WI38 (cell line): ENCODE results near the gene ELF5.
A peak's percentile ranks its signal among the peaks of the same experiment; 100 is the strongest.

Experiments
- H3K4me3 ChIP-seq: 2 replicates; pipeline ENCODE4 v1.5.1; 2011; ENCODE audit warnings: low read depth, mild to moderate bottlenecking, control low read depth, low read length
- TF ChIP-seq, protein P1 (sequence below): IDR thresholded peaks from 2 replicates; pipeline ENCODE4 v1.5.1; 2012; ENCODE audit warnings: low read depth, mild to moderate bottlenecking, control low read depth, low read length

ELF5 gene

DNA sequence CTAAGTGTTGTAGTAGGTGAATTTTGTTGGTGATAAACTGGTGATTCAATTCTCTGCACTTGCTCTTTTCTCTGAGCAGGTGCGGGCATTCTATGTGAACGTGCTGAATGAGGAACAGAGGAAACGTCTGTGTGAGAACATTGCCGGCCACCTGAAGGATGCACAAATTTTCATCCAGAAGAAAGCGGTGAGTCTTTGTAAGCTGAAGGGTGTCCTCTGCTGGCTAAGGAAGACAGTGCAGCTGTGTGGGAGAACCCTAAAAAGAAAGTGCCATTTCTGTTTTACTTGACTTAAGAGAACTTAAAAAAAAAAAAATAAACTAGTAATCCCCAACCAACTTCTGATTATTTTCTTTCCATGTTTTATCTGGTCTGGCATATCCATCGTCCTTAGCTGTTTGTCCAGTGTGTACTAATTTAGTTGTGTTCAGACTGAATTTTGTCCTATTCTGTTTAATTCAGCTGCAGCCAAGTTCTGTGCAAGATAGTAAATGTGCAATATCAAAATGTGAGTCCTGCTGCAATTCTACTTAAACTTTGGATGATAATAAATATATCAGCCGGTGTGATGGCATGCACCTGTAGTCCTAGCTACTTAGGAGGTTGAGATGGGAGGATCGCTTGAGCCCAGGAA is 45.3 kb downstream of the ELF5 start:
- no peak overlapping the region for H3K4me3 ChIP-seq
- TF ChIP-seq, protein P1, sequence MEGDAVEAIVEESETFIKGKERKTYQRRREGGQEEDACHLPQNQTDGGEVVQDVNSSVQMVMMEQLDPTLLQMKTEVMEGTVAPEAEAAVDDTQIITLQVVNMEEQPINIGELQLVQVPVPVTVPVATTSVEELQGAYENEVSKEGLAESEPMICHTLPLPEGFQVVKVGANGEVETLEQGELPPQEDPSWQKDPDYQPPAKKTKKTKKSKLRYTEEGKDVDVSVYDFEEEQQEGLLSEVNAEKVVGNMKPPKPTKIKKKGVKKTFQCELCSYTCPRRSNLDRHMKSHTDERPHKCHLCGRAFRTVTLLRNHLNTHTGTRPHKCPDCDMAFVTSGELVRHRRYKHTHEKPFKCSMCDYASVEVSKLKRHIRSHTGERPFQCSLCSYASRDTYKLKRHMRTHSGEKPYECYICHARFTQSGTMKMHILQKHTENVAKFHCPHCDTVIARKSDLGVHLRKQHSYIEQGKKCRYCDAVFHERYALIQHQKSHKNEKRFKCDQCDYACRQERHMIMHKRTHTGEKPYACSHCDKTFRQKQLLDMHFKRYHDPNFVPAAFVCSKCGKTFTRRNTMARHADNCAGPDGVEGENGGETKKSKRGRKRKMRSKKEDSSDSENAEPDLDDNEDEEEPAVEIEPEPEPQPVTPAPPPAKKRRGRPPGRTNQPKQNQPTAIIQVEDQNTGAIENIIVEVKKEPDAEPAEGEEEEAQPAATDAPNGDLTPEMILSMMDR, result peak; percentile 49

DNA sequence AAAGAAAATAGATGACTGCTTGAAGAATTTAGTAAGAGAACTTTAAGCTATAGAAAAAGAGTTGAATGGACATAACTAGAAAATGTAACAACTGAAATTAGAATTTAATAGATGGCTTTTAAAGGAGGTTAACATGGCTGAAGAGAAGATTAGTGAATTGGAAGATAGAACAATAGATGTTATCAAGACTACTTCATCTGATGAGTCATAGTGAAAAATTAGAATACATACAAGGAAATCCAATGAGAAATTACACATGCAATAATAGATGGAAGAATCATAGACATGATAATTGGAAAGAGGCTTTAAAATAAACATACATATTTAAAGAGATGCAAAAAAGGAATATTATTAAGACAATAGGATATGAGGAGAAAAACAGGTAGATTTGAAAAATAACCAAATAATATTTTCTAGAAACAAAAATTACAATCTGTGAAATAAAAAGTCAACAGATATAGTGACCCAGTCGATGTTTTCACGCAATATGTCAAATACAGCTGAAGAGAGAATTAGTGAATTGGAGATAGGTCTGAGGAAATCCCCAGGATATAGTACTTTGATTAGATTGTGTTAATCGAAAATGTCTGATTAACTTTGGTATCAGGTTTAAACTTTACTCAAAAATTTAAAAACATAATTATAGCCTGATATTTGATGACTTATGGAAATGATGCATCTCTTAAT is 46.6 kb downstream of the ELF5 start:
- TF ChIP-seq, protein P1, result no peak

DNA sequence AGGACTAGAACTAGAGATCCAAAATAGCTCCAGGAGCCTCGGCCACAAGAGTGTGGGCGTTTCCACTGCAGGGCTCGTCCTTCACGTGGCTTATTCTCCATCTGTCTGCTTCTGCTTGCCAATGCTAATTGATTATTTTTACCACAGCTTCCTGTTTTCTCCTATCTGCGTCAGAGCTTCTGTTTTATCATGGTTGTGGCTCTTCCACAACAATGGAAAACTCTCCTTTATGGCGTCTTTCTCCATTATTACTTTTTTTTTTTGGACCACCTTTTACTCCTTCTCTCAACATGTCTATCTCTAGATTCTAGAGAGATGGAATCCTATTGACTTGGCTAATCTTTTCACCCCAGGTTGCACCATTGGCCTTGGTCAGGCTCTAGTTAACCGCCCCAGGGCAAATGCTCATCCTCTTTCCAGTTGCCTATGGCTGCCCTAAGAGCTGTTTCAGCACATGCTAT is 49.0 kb downstream of the ELF5 start:
- TF ChIP-seq, protein P1, result no peak

More for the DNA sequence above, 46.6 kb downstream of the ELF5 start:
- no peak overlapping the region for H3K4me3 ChIP-seq

DNA sequence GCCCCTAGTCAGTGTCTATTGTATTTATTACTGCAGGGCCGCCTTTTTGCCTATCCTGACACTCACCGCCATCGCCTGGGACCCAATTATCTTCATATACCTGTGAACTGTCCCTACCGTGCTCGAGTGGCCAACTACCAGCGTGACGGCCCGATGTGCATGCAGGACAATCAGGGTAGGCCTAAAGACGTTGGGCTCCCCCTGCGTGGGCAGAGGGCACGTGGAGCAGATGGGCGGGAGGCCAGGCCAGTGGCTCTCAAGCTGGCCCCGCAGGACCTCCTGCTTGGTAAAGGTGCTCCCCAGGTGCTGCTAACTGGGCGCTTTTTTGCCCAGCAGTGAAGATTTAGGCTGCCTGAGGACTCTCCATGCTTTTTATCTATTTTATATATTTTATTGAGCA is 52.4 kb downstream of the ELF5 start:
- TF ChIP-seq, protein P1, result no peak

More for the DNA sequence above, 49.0 kb downstream of the ELF5 start:
- H3K4me3 ChIP-seq, result no peak overlapping the region

DNA sequence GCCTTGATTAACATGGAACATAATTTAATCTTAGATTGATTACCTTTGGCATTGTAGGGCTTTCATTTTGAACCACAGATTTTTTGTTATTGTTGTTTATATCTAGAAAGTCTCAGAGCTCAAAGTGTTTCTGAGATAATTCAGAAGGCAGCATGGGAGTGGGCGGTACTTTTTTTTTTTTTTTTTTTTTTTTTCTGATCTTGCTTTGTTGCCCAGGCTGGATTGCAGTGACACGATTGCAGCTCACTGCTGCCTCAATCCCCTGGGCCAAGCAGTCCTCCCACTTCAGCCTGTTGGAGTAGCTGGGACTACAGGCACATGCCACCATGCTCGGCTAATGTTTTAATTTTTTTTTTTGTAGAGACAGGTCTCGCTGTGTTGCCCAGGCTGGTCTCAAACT is 53.3 kb downstream of the ELF5 start:
- no peak overlapping the region for H3K4me3 ChIP-seq
- TF ChIP-seq, protein P1, result no peak

More for the DNA sequence above, 52.4 kb downstream of the ELF5 start:
- H3K4me3 ChIP-seq, result no peak overlapping the region

DNA sequence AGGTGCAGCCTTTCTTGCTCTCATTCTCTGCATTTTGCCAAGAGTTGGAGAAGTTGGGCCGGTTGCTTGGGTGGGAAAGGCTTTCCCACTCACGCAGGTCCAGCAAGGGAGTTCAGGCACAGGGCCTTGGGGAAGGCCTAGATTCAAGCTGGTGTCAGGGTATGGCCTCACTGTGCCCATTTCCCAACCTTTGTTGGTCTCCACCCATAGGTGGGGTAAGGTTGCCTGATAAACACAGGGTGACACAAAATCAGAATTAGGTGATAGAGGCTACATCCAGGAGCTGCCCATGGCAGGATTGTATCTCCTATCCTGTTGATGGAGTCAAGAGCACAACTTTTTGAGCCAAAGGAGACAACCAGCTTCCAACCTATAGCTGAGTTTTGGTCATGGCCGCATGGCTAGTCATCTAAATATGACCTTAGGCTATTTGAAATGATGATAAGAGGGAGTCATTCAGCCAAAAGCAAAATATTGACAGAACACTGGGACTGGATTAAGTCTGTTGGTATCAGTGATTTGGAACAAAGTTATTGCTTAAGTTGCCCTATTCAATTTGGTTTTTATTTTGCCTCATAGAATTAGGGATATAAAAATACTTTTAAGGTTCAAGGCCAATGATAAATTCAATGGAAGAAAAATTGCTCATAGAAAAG is 54.0 kb downstream of the ELF5 start:
- TF ChIP-seq, protein P1, result no peak

DNA sequence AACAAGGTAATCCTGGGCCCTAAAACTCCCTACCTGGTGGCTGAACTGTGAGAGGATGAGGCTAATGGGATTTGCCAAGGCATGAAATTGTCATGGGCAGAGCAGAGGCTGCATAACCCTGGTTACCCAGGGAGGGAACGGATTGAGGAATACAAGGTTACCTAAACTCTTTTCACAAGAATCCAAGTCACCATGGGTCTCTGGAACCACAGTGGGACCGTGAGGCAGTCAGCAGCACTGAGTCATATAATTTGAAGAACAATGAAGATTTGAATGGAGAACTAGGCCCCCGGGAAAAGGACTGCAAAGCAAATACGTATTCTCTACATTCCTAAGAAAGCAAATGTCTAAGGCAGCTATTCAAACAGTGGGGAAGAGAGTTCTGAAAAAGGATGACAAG is 55.1 kb downstream of the ELF5 start:
- TF ChIP-seq, protein P1, result no peak
- H3K4me3 ChIP-seq, result no peak overlapping the region

More for the DNA sequence above, 54.0 kb downstream of the ELF5 start:
- H3K4me3 ChIP-seq, result no peak overlapping the region
